ENCODE data around the gene CHST10. TPM values are rescaled to one million over a fixed set of nuclear protein-coding genes. Genes with fewer than 3 reads are reported as not detected.
A peak's percentile ranks its signal among the peaks of the same experiment; 100 is the strongest.

Gene CHST10
- total and polyA plus RNA-seq, 12 donors, result 5.1 to 11.8 (median 8.9) TPM

DNA sequence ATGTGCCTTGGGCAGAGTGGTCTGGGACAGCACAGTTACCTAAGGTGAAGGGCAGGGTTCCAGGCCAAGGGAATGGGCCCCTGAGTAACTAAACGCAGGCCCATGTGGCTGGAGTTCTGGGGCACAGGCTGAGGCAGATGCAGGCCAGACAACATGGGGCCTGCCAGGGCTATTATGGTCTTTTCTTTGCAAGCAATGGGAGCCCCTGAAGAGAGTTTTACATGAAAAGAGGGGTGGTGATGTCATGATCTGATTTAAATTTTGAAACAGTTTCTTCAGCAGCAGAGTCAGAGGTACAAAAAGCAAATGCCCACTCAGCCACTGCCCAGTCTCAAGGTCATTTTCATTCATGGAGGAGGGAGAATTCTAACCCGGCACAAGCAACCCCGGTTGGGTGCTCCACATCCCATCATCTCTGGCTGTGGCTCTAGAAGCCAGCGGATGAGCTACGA is 5.6 kb downstream of the CHST10 start:
- intact Hi-C loops (cut with DNase I), result loop anchor here in 2 of 10 donors (10.0 kb wide), 2 partner anchors 153 to 573 kb away; partner anchors contain the start of gene PDCL3 (in 1 of the 2)
- ATAC-seq, result no peak
- TF ChIP-seq, protein P1, sequence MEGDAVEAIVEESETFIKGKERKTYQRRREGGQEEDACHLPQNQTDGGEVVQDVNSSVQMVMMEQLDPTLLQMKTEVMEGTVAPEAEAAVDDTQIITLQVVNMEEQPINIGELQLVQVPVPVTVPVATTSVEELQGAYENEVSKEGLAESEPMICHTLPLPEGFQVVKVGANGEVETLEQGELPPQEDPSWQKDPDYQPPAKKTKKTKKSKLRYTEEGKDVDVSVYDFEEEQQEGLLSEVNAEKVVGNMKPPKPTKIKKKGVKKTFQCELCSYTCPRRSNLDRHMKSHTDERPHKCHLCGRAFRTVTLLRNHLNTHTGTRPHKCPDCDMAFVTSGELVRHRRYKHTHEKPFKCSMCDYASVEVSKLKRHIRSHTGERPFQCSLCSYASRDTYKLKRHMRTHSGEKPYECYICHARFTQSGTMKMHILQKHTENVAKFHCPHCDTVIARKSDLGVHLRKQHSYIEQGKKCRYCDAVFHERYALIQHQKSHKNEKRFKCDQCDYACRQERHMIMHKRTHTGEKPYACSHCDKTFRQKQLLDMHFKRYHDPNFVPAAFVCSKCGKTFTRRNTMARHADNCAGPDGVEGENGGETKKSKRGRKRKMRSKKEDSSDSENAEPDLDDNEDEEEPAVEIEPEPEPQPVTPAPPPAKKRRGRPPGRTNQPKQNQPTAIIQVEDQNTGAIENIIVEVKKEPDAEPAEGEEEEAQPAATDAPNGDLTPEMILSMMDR (IDR thresholded peaks at IDR 0.05), result no peak
- Histone ChIP-seq H3K4me1 (peaks cover 0 to 40% (median 22%) of the 10 kb centered on the region in 9 donors), H3K4me3 (no peak overlapping the region), H3K9me3 (no peaks in the 10 kb centered on the region), H3K36me3 (peaks cover 0 to 36% (median 0%) of the 10 kb centered on the region in 9 donors), H3K27ac (no peak overlapping the region), H3K27me3 (peaks cover 0 to 3% (median 0%) of the 10 kb centered on the region in 7 donors)
- 93 to 99% methylated on average over 5 of the region's 5 CpGs for WGBS, 2 donors
- no peak for DNase-seq

DNA sequence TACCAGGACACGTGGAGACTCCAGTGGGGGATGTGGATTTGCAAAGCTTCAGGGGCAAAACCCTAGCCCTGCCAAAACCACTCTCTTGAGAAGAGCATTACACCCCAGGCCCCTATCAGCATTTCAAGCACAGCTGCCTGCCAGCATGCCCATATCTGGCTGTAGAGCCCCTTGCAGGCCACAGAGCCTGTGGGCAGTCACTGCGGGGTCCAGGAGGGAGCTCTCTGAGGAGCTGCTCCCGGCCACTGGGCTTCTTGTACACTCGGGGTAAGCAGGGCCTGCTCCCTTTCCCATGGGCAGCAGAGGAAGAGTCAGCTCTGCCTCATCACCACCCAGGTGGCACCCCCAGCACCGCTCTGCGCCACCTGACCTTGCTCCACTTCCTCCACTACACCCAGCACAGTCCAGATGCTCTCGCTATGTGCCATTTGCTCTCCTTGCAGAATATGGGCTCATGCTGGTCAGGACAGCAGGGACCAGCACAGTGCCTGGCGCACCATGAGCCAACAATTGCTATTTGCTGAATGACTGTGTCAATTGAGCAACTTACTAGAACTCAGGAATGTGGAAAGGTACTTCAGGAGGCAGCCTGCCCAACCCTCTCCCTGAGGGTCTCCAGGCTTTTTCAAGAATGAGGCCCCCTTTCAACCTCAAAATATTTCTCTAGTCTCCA is 7.4 kb downstream of the CHST10 start:
- no peak overlapping the region for H3K27ac ChIP-seq
- intact Hi-C loops (cut with DNase I), result loop anchor here in 3 of 10 donors (5.0 to 10.0 kb wide), 3 partner anchors 155 to 992 kb away; partner anchors contain the start of gene PDCL3 (in 1 of the 3)
- no peaks in the 10 kb centered on the region for H3K9me3 ChIP-seq
- H3K4me3 ChIP-seq, result no peak overlapping the region
- 79 to 87% methylated on average over 8 of the region's 8 CpGs for WGBS, 2 donors
- no peaks in the 10 kb centered on the region for H3K27me3 ChIP-seq
- peaks cover 0 to 54% (median 5%) of the 10 kb centered on the region in 9 donors for H3K36me3 ChIP-seq
- peaks cover 0 to 28% (median 8%) of the 10 kb centered on the region in 9 donors for H3K4me1 ChIP-seq
- TF ChIP-seq, protein P1 (IDR thresholded peaks at IDR 0.05), result no peak
- no peak for DNase-seq
- peak in 2 of 8 donors; percentile 9 to 39 for ATAC-seq

- TF ChIP-seq, protein P1 (IDR thresholded peaks at IDR 0.05), result no peak
- H3K4me1 ChIP-seq, result peaks cover 0 to 23% (median 8%) of the 10 kb centered on the region in 9 donors
- no peak for DNase-seq
- no peak overlapping the region for H3K4me3 ChIP-seq
- H3K9me3 ChIP-seq, result no peaks in the 10 kb centered on the region
- no peak for ATAC-seq
- peaks cover 0 to 56% (median 6%) of the 10 kb centered on the region in 9 donors for H3K36me3 ChIP-seq
- H3K27me3 ChIP-seq, result no peaks in the 10 kb centered on the region
- intact Hi-C loops (cut with DNase I), result loop anchor here in 1 of 10 donors (5.0 kb wide), 1 partner anchor 993 kb away; no protein-coding TSS in a partner anchor
- no peak overlapping the region for H3K27ac ChIP-seq
- WGBS, 2 donors, result 95 to 98% methylated on average over 5 of the region's 5 CpGs
These were observed 8.0 kb downstream of the CHST10 start for GRCh38 chr2:100409461-100409860.

DNA sequence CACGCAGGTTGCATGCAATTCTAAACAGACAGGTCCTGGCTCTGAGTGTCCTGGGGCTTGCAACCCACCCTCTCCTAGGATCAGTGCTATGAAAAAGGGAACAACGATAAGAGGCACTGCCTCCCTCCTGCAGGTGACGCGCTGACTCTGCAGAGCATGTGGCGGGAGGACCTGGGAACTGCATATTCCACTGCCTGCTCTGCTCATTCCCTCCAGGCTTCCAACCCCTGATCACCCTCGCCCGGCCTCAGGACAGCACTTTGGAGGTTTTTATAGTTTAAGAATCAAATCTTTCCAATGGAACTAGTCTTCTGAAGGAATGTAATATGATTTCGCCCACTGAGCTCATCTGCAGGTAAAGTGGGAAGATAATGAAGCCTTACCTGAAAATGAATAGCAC is 8.5 kb downstream of the CHST10 start:
- WGBS, 2 donors, result 90 to 97% methylated on average over 8 of the region's 8 CpGs
- ATAC-seq (peak in 1 of 8 donors; percentile 51), DNase-seq (no peak)
- H3K4me3 ChIP-seq, result no peak overlapping the region
- peaks cover 0 to 22% (median 8%) of the 10 kb centered on the region in 9 donors for H3K4me1 ChIP-seq
- TF ChIP-seq, protein P1 (IDR thresholded peaks at IDR 0.05), result no peak
- intact Hi-C loops (cut with DNase I), result loop anchor here in 1 of 10 donors (5.0 kb wide), 1 partner anchor 993 kb away; no protein-coding TSS in a partner anchor
- H3K27me3 ChIP-seq, result no peaks in the 10 kb centered on the region
- H3K27ac ChIP-seq, result no peak overlapping the region
- H3K9me3 ChIP-seq, result no peaks in the 10 kb centered on the region
- peaks cover 0 to 56% (median 6%) of the 10 kb centered on the region in 9 donors for H3K36me3 ChIP-seq
